B cell (primary cell): ENCODE measurements around the gene NUFIP1. TPM values are rescaled to one million over a fixed set of nuclear protein-coding genes. Genes with fewer than 3 reads are reported as not detected.

Experiments
- ATAC-seq: fragments of 200-7000 bp; cut with Tn5 transposase; one replicate; pipeline ENCODE4 v1.10.0; 2021; ENCODE audit warnings: low read depth, mild to moderate bottlenecking, moderate number of reproducible peaks, moderate library complexity
- CTCF ChIA-PET: fragments of 350-600 bp; sonication (Branson Sonifier 250); formaldehyde crosslinking; loops from one replicate; lab custom pipeline; 2021; ENCODE audit warnings: antibody characterized with exemption, inconsistent platforms; lab: Charles Lee
- POLR2A ChIA-PET: fragments of 350-600 bp; sonication (Branson Sonifier 250); formaldehyde crosslinking; loops from one replicate; lab custom pipeline; 2021; ENCODE audit warnings: antibody characterized with exemption; lab: Charles Lee
- DNase-seq: peaks from one replicate; pipeline ENCODE4 v3.0.0; 2013
- H2AFZ ChIP-seq: 2 replicates; pipeline ENCODE4 v1.6.1; 2012; ENCODE audit warnings: mild to moderate bottlenecking, low read depth, low read length; ENCODE audit not compliant: insufficient read depth, poor library complexity, severe bottlenecking
- H3K27ac ChIP-seq, 2 donors: 1 replicate in 1 of 2; 2 replicates in 1 of 2; pipeline ENCODE4 v1.5.1; 2012 to 2013; ENCODE audit warnings: low read length in 2 of 2, mild to moderate bottlenecking in 2 of 2, moderate library complexity in 1 of 2
- H3K27me3 ChIP-seq, 4 experiments: fragments of 200-600 bp in 1 of 4; sonication (generic) in 1 of 4; replicated peaks in 1 of 4; 1 replicate in 2 of 4; 2 replicates in 2 of 4; pipeline versions ENCODE4 v1.6.1 to v1.7.0; 2013 to 2016; ENCODE audit warnings: low read length in 3 of 4, mild to moderate bottlenecking in 2 of 4, mixed read lengths in 1 of 4, moderate library complexity in 1 of 4; ENCODE audit not compliant: insufficient read depth in 4 of 4, control insufficient read depth in 3 of 4; ENCODE audit errors: control extremely low read depth in 1 of 4
- H3K36me3 ChIP-seq, 2 experiments: replicated peaks in 1 of 2; 1 replicate in 1 of 2; 2 replicates in 1 of 2; pipeline versions ENCODE4 v1.6.1 to v1.7.1; 2013; ENCODE audit warnings: low read length in 1 of 2; ENCODE audit not compliant: insufficient read depth in 2 of 2, control insufficient read depth in 1 of 2; ENCODE audit errors: control extremely low read depth in 1 of 2, extremely low read depth in 1 of 2
- H3K4me1 ChIP-seq, 2 donors: fragments of 200-600 bp in 1 of 2; sonication (generic) in 1 of 2; 1 replicate in 1 of 2; 2 replicates in 1 of 2; pipeline versions ENCODE4 v1.5.1 to v1.6.1; 2013 to 2017; ENCODE audit warnings: low read length in 2 of 2; ENCODE audit not compliant: control insufficient read depth in 2 of 2, insufficient read depth in 2 of 2
- H3K4me2 ChIP-seq: replicated peaks from 2 replicates; pipeline ENCODE3; 2012; ENCODE audit warnings: mild to moderate bottlenecking, low read depth, low read length; ENCODE audit not compliant: poor library complexity, severe bottlenecking
- H3K4me3 ChIP-seq, 5 experiments: fragments of 200-600 bp in 1 of 5; sonication (generic) in 1 of 5; 1 replicate in 3 of 5; 2 replicates in 2 of 5; pipeline versions ENCODE4 v1.5.1 to v1.7.0; 2011 to 2016; ENCODE audit warnings: low read length in 4 of 5, mild to moderate bottlenecking in 4 of 5, low read depth in 2 of 5, control low read depth in 1 of 5, moderate library complexity in 1 of 5; ENCODE audit not compliant: insufficient read depth in 1 of 5; ENCODE audit errors: control extremely low read depth in 1 of 5, extremely low read depth in 1 of 5
- H3K79me2 ChIP-seq: fragments of 200-600 bp; sonication (generic); one replicate; pipeline ENCODE4 v1.6.0; 2016; ENCODE audit warnings: low read length; ENCODE audit not compliant: control insufficient read depth, insufficient read depth
- H3K9ac ChIP-seq: fragments of 200-600 bp; sonication (generic); 2 replicates; pipeline ENCODE4 v1.6.1; 2017; ENCODE audit warnings: mild to moderate bottlenecking, low read length, moderate library complexity
- H3K9me3 ChIP-seq, 3 donors: one replicate each; pipeline versions ENCODE4 v1.6.1 to v1.7.1; 2013; ENCODE audit warnings: low read length in 2 of 3; ENCODE audit not compliant: control insufficient read depth in 2 of 3, insufficient read depth in 1 of 3; ENCODE audit errors: control extremely low read depth in 1 of 3
- H4K20me1 ChIP-seq: 2 replicates; pipeline ENCODE4 v1.6.0; 2012; ENCODE audit warnings: mild to moderate bottlenecking, low read length; ENCODE audit not compliant: insufficient read depth, control insufficient read depth, poor library complexity, severe bottlenecking
- H3K27ac Mint-ChIP-seq: one replicate; pipeline ENCODE4 v1.8.0; 2021; ENCODE audit warnings: mixed read lengths
- H3K27me3 Mint-ChIP-seq: one replicate; pipeline ENCODE4 v1.8.0; 2021; ENCODE audit warnings: mixed read lengths
- H3K4me1 Mint-ChIP-seq: one replicate; pipeline ENCODE4 v1.8.0; 2021; ENCODE audit warnings: mixed read lengths
- H3K4me3 Mint-ChIP-seq: one replicate; pipeline ENCODE4 v1.8.0; 2021; ENCODE audit warnings: mixed read lengths
- H3K9me3 Mint-ChIP-seq: one replicate; pipeline ENCODE4 v1.8.0; 2022; ENCODE audit warnings: mixed read lengths; ENCODE audit not compliant: insufficient read depth
- CTCF ChIP-seq: fragments of 200-600 bp; IDR thresholded peaks from one replicate; pipeline ENCODE4 v1.8.0; 2022; ENCODE audit warnings: antibody characterized with exemption, mild to moderate bottlenecking
- EZH2 ChIP-seq: IDR thresholded peaks from 2 replicates; pipeline ENCODE4 v1.6.1; 2012; ENCODE audit warnings: borderline replicate concordance, low read depth, mild to moderate bottlenecking, moderate library complexity, low read length; ENCODE audit not compliant: insufficient read depth, poor library complexity, severe bottlenecking
- WGBS: methylation state at CpG from one replicate; pipeline ENCODE4 v1.1.5; 2013; ENCODE audit warnings: missing lambda C conversion rate; ENCODE audit not compliant: insufficient coverage; 5-methylcytosine and 5-hydroxymethylcytosine counted together
- intact Hi-C: fragments of 100-400 bp; cut with micrococcal nuclease; formaldehyde crosslinking; loops from one replicate; pipeline ENCODE4 v1.10.0; 2022
- polyA plus RNA-seq: library from polyadenylated mRNA; depleted of rRNA; stranded (reverse); fragments of >200 nt; gene quantifications from 2 replicates; pipeline ENCODE4 v1.2.3, GENCODE V29; 2012
- total RNA-seq, 2 donors: library from RNA; stranded (reverse); fragments of 120-200 nt in 1 of 2; gene quantifications; 1 replicate in 1 of 2; 2 replicates in 1 of 2; pipeline versions ENCODE4 v1.2.3 to v1.2.4, GENCODE V29; 2013 to 2022

NUFIP1 gene
- total and polyA plus RNA-seq, 2 donors (not counting 1 experiment from before 2014, with no cell fraction given) = 2.2 to 4.7 TPM

DNA sequence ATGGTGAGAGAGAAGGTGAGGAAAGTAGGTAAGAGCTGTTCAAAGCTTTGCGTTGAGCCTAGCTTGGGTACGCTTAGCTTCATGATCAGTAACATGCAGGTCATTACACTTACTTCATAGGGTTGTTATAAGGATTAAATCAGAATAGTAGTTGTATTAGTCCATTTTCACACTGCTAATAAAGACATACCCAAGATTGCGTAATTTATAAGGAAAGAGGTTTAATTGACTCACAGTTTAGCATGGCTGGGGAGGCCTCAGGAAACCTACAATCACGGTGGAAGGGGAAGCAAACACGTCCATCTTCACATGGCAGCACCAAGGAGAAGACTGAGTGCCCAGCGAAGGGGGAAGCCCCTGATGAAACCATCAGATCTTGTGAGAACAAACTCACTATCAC, 21.9 kb upstream of the NUFIP1 start:
- Histone ChIP-seq H3K9ac (no peak overlapping the region), H3K4me3 (no peak overlapping the region), H3K79me2 (no peaks in the 10 kb centered on the region), H3K27me3 (no peaks in the 10 kb centered on the region), H2AFZ (no peak overlapping the region), H3K27ac (no peak overlapping the region), H3K4me1 (no peaks in the 10 kb centered on the region), H4K20me1 (no peaks in the 10 kb centered on the region), H3K4me2 (no peak overlapping the region), H3K36me3 (peaks cover 19 to 51% of the 10 kb centered on the region in 2 experiments), H3K9me3 (no peaks in the 10 kb centered on the region)
- H3K9me3 Mint-ChIP-seq = no peaks in the 10 kb centered on the region
- peaks cover 1% of the 10 kb centered on the region for H3K4me1 Mint-ChIP-seq
- no peak for DNase-seq
- no peaks in the 10 kb centered on the region for H3K27me3 Mint-ChIP-seq
- ATAC-seq = no peak
- no peak overlapping the region for H3K27ac Mint-ChIP-seq
- 100% methylated on average over 1 of the region's 6 CpGs for WGBS
- ChIA-PET POLR2A (no interaction called here), CTCF (no interaction called here)
- no peak overlapping the region for H3K4me3 Mint-ChIP-seq
- intact Hi-C loops = no loop called here
- no peak for TF ChIP-seq EZH2
- no peak for TF ChIP-seq CTCF

- Histone ChIP-seq H3K9ac (no peak overlapping the region), H3K4me1 (no peaks in the 10 kb centered on the region), H3K4me3 (no peak overlapping the region), H3K4me2 (no peak overlapping the region), H3K9me3 (no peaks in the 10 kb centered on the region), H3K27ac (no peak overlapping the region), H3K79me2 (no peaks in the 10 kb centered on the region), H3K36me3 (peaks cover 20 to 45% of the 10 kb centered on the region in 2 experiments), H3K27me3 (no peaks in the 10 kb centered on the region), H2AFZ (no peak overlapping the region), H4K20me1 (no peaks in the 10 kb centered on the region)
- Mint-ChIP-seq H3K27me3 (no peaks in the 10 kb centered on the region), H3K4me3 (no peak overlapping the region), H3K9me3 (no peaks in the 10 kb centered on the region), H3K4me1 (no peaks in the 10 kb centered on the region), H3K27ac (no peak overlapping the region)
- DNase-seq (no peak), ATAC-seq (no peak)
- POLR2A ChIA-PET = no interaction called here
- CTCF ChIA-PET = interaction anchor here (0.6 kb wide), 1 partner anchor 520 kb away, joined by 3 read pairs; no protein-coding TSS in a partner anchor
- no CpG with 5 or more reads among the region's 1 CpG for WGBS
- intact Hi-C loops = no loop called here
- no peak for TF ChIP-seq CTCF
- TF ChIP-seq EZH2 = no peak
These were observed 18.6 kb upstream of the NUFIP1 start for GRCh38 chr13:45007823-45008222.
